RPMI8226 (cell line): ENCODE results near the gene GPR15.
A peak's percentile ranks its signal among the peaks of the same experiment; 100 is the strongest.

ENCODE experiments used
- DNase-seq: peaks from one replicate; pipeline ENCODE4 v3.0.0-alpha.2; 2015

GPR15 gene

GRCh38 chr3:98532275-98532637, 478 bp downstream of the GPR15 start:
- DNase-seq = no peak

GRCh38 chr3:98532709-98533571, 1.2 kb downstream of the GPR15 start:
- no peak for DNase-seq

GRCh38 chr3:98534168-98534567, 2.4 kb downstream of the GPR15 start:
- no peak for DNase-seq

GRCh38 chr3:98534734-98535133, 3.0 kb downstream of the GPR15 start:
- no peak for DNase-seq

- DNase-seq = no peak
Observed at GRCh38 chr3:98536456-98537017, 4.8 kb downstream of the GPR15 start.

- peak; percentile 80 for DNase-seq
Observed at GRCh38 chr3:98540346-98540745, 8.6 kb downstream of the GPR15 start.

GRCh38 chr3:98541695-98542094, 9.9 kb downstream of the GPR15 start:
- peak; percentile 18 for DNase-seq

- no peak for DNase-seq
Observed at GRCh38 chr3:98542623-98543022, 10.8 kb downstream of the GPR15 start.

- DNase-seq = peak; percentile 32
Observed at GRCh38 chr3:98545940-98546339, 14.2 kb downstream of the GPR15 start.

- DNase-seq = no peak
Observed at GRCh38 chr3:98548544-98548943, 16.8 kb downstream of the GPR15 start.

GRCh38 chr3:98550833-98551232, 19.1 kb downstream of the GPR15 start:
- DNase-seq = no peak

GRCh38 chr3:98551236-98551635, 19.5 kb downstream of the GPR15 start:
- no peak for DNase-seq

GRCh38 chr3:98551754-98552153, 20.0 kb downstream of the GPR15 start:
- no peak for DNase-seq

- DNase-seq = no peak
Observed at GRCh38 chr3:98552232-98553020, 20.6 kb downstream of the GPR15 start.

- DNase-seq = no peak
Observed at GRCh38 chr3:98553021-98553563, 21.3 kb downstream of the GPR15 start.

- no peak for DNase-seq
Observed at GRCh38 chr3:98553753-98554152, 22.0 kb downstream of the GPR15 start.

GRCh38 chr3:98554580-98554979, 22.8 kb downstream of the GPR15 start:
- no peak for DNase-seq

- no peak for DNase-seq
Observed at GRCh38 chr3:98555025-98555379, 23.2 kb downstream of the GPR15 start.

- DNase-seq = no peak
Observed at GRCh38 chr3:98556164-98557130, 24.7 kb downstream of the GPR15 start.

- no peak for DNase-seq
Observed at GRCh38 chr3:98557324-98558010, 25.7 kb downstream of the GPR15 start.

- no peak for DNase-seq
Observed at GRCh38 chr3:98558100-98558827, 26.5 kb downstream of the GPR15 start.
